GM18505 (cell line): ENCODE data around the gene ABTB2.
"Not testable (repeated sequence)": the region's sequence is repeated elsewhere in the genome, so short reads cannot be mapped to it uniquely, and the experiment has no call there.

Experiments used
- ATAC-seq: cut with Tn5 transposase; IDR thresholded peaks from one replicate; pipeline ENCODE4 v1.9.1; 2021; ENCODE audit not compliant: unreplicated experiment
- POLR2A ChIP-seq: IDR thresholded peaks from 4 replicates; pipeline ENCODE4 v1.6.1; 2011; ENCODE audit warnings: borderline replicate concordance; ENCODE audit not compliant: insufficient read depth, insufficient read length; ENCODE audit errors: extremely low read depth

The ABTB2 gene

GRCh38 chr11:34357701-34358257, at the start of gene ABTB2:
ABTB2 (minus strand) TSS chr11:34358010.
- peak; percentile 89 for ATAC-seq
- peak; percentile 93 for TF ChIP-seq POLR2A

- ATAC-seq: no peak
- no peak for TF ChIP-seq POLR2A
These were observed 49.5 kb upstream of the ABTB2 start for GRCh38 chr11:34407121-34407813.

- no peak for TF ChIP-seq POLR2A
- ATAC-seq: no peak
These were observed 48.6 kb upstream of the ABTB2 start for GRCh38 chr11:34406413-34406812.

- TF ChIP-seq POLR2A: no peak
- no peak for ATAC-seq
These were observed 47.5 kb upstream of the ABTB2 start for GRCh38 chr11:34405079-34405858.

GRCh38 chr11:34404280-34404679, 46.5 kb upstream of the ABTB2 start:
- ATAC-seq: no peak
- no peak for TF ChIP-seq POLR2A

- no peak for TF ChIP-seq POLR2A
These were observed 45.6 kb upstream of the ABTB2 start for GRCh38 chr11:34403431-34403830.

GRCh38 chr11:34397811-34398210, 40.0 kb upstream of the ABTB2 start:
- no peak for ATAC-seq
- no peak for TF ChIP-seq POLR2A

More at GRCh38 chr11:34403431-34403830, 45.6 kb upstream of the ABTB2 start:
- ATAC-seq: no peak

- no peak for ATAC-seq
These were observed 39.3 kb upstream of the ABTB2 start for GRCh38 chr11:34397120-34397519.

GRCh38 chr11:34395916-34396550, 38.2 kb upstream of the ABTB2 start:
- ATAC-seq: no peak
- no peak for TF ChIP-seq POLR2A

More at GRCh38 chr11:34397120-34397519, 39.3 kb upstream of the ABTB2 start:
- TF ChIP-seq POLR2A: no peak

- ATAC-seq: no peak
- TF ChIP-seq POLR2A: no peak
These were observed 37.0 kb upstream of the ABTB2 start for GRCh38 chr11:34394771-34395300.

- no peak for ATAC-seq
- no peak for TF ChIP-seq POLR2A
These were observed 29.8 kb upstream of the ABTB2 start for GRCh38 chr11:34387653-34388052.

- ATAC-seq: not testable (repeated sequence)
These were observed 28.5 kb upstream of the ABTB2 start for GRCh38 chr11:34386356-34386755.

- no peak for TF ChIP-seq POLR2A
- ATAC-seq: no peak
These were observed 24.9 kb upstream of the ABTB2 start for GRCh38 chr11:34382532-34383276.

- ATAC-seq: no peak
- TF ChIP-seq POLR2A: no peak
These were observed 24.0 kb upstream of the ABTB2 start for GRCh38 chr11:34381775-34382174.
